HepG2 (cell line): ENCODE data around the gene PSRC1. TPM values are rescaled to one million over a fixed set of nuclear protein-coding genes. Genes with fewer than 3 reads are reported as not detected.
A peak's percentile ranks its signal among the peaks of the same experiment; 100 is the strongest.

Experiments used
- AGO2 ChIP-seq: fragments of 200-400 bp; formaldehyde crosslinking; optimal IDR thresholded peaks from 2 replicates; pipeline ENCODE3; 2017; ENCODE audit warnings: mild to moderate bottlenecking, low read depth, low read length, moderate library complexity
- ATF1 ChIP-seq: IDR thresholded peaks from 2 replicates; pipeline ENCODE4 v1.6.1; 2016; ENCODE audit warnings: mild to moderate bottlenecking, control low read depth
- FOXA3 ChIP-seq: IDR thresholded peaks from 2 replicates; pipeline ENCODE4 v1.6.1; 2016; ENCODE audit warnings: missing genetic modification reagents, missing compliant biosample characterization
- HNRNPUL1 ChIP-seq: fragments of 200-400 bp; formaldehyde crosslinking; IDR thresholded peaks from 2 replicates; pipeline ENCODE4 v1.6.1; 2017; ENCODE audit warnings: low read depth, mild to moderate bottlenecking, low read length, moderate library complexity
- SSRP1 ChIP-seq: IDR thresholded peaks from 2 replicates; pipeline ENCODE4 v1.6.1; 2016; ENCODE audit warnings: control low read depth
- ZBTB33 ChIP-seq: sonication (generic); formaldehyde crosslinking; IDR thresholded peaks from 2 replicates; pipeline ENCODE4 v1.4.0; 2020; ENCODE audit warnings: missing genetic modification reagents
- ZBTB38 ChIP-seq: sonication (generic); formaldehyde crosslinking; IDR thresholded peaks from 2 replicates; pipeline ENCODE4 v1.5.1; 2020; ENCODE audit warnings: mild to moderate bottlenecking, missing genetic modification reagents
- ZNF460 ChIP-seq: sonication (generic); formaldehyde crosslinking; IDR thresholded peaks from 2 replicates; pipeline ENCODE4 v1.5.1; 2020; ENCODE audit warnings: missing genetic modification reagents, mild to moderate bottlenecking, borderline replicate concordance
- ZNF501 ChIP-seq: sonication (generic); formaldehyde crosslinking; IDR thresholded peaks from 2 replicates; pipeline ENCODE4 v1.5.1; 2020; ENCODE audit warnings: mild to moderate bottlenecking, moderate library complexity, missing genetic modification reagents
- ZNF687 ChIP-seq: sonication (generic); formaldehyde crosslinking; IDR thresholded peaks from 2 replicates; pipeline ENCODE4 v1.5.1; 2020; ENCODE audit warnings: mild to moderate bottlenecking, missing genetic modification reagents, moderate library complexity
- ZZZ3 ChIP-seq: sonication (generic); formaldehyde crosslinking; IDR thresholded peaks from 2 replicates; pipeline ENCODE4 v1.4.0; 2020; ENCODE audit warnings: missing genetic modification reagents, mild to moderate bottlenecking, borderline replicate concordance
- polyA plus RNA-seq, 8 experiments: library from polyadenylated mRNA; depleted of rRNA in 3 of 8; stranded (reverse) in 7 of 8; unstranded in 1 of 8; fragments of >200 nt; fragmentation: Illumina TruSeq in 4 of 8; extraction: Trizol in 4 of 8; gene quantifications; 2 replicates each; pipeline versions ENCODE4 v1.2.1 to v1.2.3, GENCODE V29; 2011 to 2016; ENCODE audit warnings: low read depth in 4 of 8, missing spikeins in 1 of 8, mixed read lengths in 1 of 8; ENCODE audit not compliant: insufficient read depth in 1 of 8
- total RNA-seq, 5 experiments: library from RNA; depleted of rRNA; stranded (reverse); fragments of >200 nt; fragmentation: Illumina TruSeq; extraction: Trizol; gene quantifications; 2 replicates each; pipeline ENCODE4 v1.2.3, GENCODE V29; 2016; ENCODE audit warnings: low read depth in 1 of 5
- TF ChIP-seq, protein P1 (sequence below): sonication (generic); formaldehyde crosslinking; IDR thresholded peaks from 2 replicates; pipeline ENCODE4 v1.4.0; 2020; ENCODE audit warnings: mild to moderate bottlenecking, missing genetic modification reagents
- TF ChIP-seq, protein P2 (sequence below): sonication (generic); formaldehyde crosslinking; IDR thresholded peaks from 2 replicates; pipeline ENCODE4 v1.4.0; 2020; ENCODE audit warnings: missing genetic modification reagents
- TF ChIP-seq, protein P3 (sequence below): sonication (generic); formaldehyde crosslinking; IDR thresholded peaks from 2 replicates; pipeline ENCODE4 v1.4.0; 2020; ENCODE audit warnings: mild to moderate bottlenecking, missing genetic modification reagents

PSRC1 gene
- total and polyA plus RNA-seq, 2 of the 13 experiments (the other 11 are each of a cell fraction or from before 2014, with no cell fraction given): 28.6 to 30.3 TPM

GRCh38 chr1:109281680-109282496 lies 1.1 kb downstream of the PSRC1 start (continued):
- TF ChIP-seq, protein P1, sequence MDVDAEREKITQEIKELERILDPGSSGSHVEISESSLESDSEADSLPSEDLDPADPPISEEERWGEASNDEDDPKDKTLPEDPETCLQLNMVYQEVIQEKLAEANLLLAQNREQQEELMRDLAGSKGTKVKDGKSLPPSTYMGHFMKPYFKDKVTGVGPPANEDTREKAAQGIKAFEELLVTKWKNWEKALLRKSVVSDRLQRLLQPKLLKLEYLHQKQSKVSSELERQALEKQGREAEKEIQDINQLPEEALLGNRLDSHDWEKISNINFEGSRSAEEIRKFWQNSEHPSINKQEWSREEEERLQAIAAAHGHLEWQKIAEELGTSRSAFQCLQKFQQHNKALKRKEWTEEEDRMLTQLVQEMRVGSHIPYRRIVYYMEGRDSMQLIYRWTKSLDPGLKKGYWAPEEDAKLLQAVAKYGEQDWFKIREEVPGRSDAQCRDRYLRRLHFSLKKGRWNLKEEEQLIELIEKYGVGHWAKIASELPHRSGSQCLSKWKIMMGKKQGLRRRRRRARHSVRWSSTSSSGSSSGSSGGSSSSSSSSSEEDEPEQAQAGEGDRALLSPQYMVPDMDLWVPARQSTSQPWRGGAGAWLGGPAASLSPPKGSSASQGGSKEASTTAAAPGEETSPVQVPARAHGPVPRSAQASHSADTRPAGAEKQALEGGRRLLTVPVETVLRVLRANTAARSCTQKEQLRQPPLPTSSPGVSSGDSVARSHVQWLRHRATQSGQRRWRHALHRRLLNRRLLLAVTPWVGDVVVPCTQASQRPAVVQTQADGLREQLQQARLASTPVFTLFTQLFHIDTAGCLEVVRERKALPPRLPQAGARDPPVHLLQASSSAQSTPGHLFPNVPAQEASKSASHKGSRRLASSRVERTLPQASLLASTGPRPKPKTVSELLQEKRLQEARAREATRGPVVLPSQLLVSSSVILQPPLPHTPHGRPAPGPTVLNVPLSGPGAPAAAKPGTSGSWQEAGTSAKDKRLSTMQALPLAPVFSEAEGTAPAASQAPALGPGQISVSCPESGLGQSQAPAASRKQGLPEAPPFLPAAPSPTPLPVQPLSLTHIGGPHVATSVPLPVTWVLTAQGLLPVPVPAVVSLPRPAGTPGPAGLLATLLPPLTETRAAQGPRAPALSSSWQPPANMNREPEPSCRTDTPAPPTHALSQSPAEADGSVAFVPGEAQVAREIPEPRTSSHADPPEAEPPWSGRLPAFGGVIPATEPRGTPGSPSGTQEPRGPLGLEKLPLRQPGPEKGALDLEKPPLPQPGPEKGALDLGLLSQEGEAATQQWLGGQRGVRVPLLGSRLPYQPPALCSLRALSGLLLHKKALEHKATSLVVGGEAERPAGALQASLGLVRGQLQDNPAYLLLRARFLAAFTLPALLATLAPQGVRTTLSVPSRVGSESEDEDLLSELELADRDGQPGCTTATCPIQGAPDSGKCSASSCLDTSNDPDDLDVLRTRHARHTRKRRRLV (CRISPR knock-in tag): no peak
- TF ChIP-seq ZNF687 (peak; percentile 52), ZZZ3 (CRISPR knock-in tag) (no peak), AGO2 (peak; percentile 37), ZNF501 (CRISPR knock-in tag) (no peak), FOXA3 (CRISPR knock-in tag) (no peak), ZNF460 (CRISPR knock-in tag) (no peak), ATF1 (no peak), HNRNPUL1 (no peak), ZBTB38 (CRISPR knock-in tag) (peak; percentile 81), ZBTB33 (CRISPR knock-in tag) (0 out of 2 replicates have a peak, but pooled peaks have one; percentile 29), SSRP1 (CRISPR knock-in tag) (no peak)
- TF ChIP-seq, protein P2, sequence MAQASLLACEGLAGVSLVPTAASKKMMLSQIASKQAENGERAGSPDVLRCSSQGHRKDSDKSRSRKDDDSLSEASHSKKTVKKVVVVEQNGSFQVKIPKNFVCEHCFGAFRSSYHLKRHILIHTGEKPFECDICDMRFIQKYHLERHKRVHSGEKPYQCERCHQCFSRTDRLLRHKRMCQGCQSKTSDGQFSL (CRISPR knock-in tag): no peak
- TF ChIP-seq, protein P3, sequence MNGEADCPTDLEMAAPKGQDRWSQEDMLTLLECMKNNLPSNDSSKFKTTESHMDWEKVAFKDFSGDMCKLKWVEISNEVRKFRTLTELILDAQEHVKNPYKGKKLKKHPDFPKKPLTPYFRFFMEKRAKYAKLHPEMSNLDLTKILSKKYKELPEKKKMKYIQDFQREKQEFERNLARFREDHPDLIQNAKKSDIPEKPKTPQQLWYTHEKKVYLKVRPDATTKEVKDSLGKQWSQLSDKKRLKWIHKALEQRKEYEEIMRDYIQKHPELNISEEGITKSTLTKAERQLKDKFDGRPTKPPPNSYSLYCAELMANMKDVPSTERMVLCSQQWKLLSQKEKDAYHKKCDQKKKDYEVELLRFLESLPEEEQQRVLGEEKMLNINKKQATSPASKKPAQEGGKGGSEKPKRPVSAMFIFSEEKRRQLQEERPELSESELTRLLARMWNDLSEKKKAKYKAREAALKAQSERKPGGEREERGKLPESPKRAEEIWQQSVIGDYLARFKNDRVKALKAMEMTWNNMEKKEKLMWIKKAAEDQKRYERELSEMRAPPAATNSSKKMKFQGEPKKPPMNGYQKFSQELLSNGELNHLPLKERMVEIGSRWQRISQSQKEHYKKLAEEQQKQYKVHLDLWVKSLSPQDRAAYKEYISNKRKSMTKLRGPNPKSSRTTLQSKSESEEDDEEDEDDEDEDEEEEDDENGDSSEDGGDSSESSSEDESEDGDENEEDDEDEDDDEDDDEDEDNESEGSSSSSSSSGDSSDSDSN: peak; percentile 23; the same call in 1 of the 2 replicates
